ENCODE results near the gene FXN. TPM values are rescaled to one million over a fixed set of nuclear protein-coding genes. Genes with fewer than 3 reads are reported as not detected.
A peak's percentile ranks its signal among the peaks of the same experiment; 100 is the strongest.

FXN gene
- total RNA-seq, 4 donors from 2014 or later, result 4.2 to 15.2 (median 9.6) TPM

DNA sequence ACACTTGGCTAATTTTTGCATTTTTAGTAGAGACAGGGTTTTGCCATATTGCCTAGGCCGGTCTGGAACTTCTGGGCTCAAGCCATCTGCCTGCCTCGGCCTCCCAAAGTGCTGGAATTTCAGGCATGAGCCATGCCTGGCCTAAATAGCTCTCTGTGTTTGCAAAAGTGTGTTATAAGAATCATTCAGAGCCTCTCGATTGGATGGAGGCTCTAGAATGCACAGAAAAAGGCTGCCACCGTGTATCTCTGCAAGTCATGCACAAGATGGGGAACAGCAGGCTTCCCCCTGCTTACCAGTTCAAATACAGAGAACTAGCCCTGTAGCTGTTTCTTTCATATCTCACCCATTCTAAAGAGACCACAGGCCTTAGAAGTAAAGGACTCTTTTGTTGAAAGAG lies 28.3 kb downstream of the FXN start:
- no peaks in the 10 kb centered on the region for H3K27me3 ChIP-seq
- no peak for DNase-seq (ENCODE audit: extremely low spot score)
- TF ChIP-seq POLR2AphosphoS5 (IDR thresholded peaks at IDR 0.05), result no peak
- TF ChIP-seq EP300 (IDR thresholded peaks at IDR 0.05), result no peak
- no peak for TF ChIP-seq POLR2A (IDR thresholded peaks at IDR 0.05; ENCODE audit: low read depth)
- TF ChIP-seq, protein P1, sequence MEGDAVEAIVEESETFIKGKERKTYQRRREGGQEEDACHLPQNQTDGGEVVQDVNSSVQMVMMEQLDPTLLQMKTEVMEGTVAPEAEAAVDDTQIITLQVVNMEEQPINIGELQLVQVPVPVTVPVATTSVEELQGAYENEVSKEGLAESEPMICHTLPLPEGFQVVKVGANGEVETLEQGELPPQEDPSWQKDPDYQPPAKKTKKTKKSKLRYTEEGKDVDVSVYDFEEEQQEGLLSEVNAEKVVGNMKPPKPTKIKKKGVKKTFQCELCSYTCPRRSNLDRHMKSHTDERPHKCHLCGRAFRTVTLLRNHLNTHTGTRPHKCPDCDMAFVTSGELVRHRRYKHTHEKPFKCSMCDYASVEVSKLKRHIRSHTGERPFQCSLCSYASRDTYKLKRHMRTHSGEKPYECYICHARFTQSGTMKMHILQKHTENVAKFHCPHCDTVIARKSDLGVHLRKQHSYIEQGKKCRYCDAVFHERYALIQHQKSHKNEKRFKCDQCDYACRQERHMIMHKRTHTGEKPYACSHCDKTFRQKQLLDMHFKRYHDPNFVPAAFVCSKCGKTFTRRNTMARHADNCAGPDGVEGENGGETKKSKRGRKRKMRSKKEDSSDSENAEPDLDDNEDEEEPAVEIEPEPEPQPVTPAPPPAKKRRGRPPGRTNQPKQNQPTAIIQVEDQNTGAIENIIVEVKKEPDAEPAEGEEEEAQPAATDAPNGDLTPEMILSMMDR (IDR thresholded peaks at IDR 0.05), result no peak
- intact Hi-C loops (cut with DNase I), result no loop called here
- H3K27ac ChIP-seq (replicated peaks in 1 of 4), result peak overlapping the region in 1 of 4 donors; percentile 8
- H3K4me3 ChIP-seq, result no peak overlapping the region
- H3K9me3 ChIP-seq, result no peaks in the 10 kb centered on the region
- 81% methylated on average over 4 of the region's 4 CpGs for WGBS
- H3K4me1 ChIP-seq, result peaks cover 7 to 19% (median 16%) of the 10 kb centered on the region in 4 donors
- H3K36me3 ChIP-seq, result peaks cover 4 to 38% (median 30%) of the 10 kb centered on the region in 4 donors

DNA sequence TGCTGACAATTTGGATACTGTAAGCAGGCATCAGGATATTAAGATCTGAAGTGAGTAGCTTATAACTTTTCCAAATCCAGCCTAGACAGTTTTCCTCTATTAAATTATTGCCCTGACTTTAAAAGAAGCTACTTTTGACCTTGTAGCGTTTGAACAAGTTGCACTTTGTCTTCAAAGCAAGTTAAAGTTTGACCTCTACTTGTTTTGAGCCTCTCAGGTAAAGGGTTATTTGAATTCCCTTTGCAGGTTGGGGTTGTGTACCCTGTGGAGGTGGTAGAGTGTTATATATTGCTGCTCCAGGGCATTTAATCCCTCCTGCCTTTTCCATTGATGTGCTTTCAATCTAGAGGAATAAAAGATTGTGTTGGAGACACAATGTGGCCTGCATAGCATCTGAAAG lies 30.1 kb downstream of the FXN start:
- DNase-seq (ENCODE audit: extremely low spot score), result no peak
- Histone ChIP-seq H3K4me1 (peaks cover 7 to 19% (median 16%) of the 10 kb centered on the region in 4 donors), H3K4me3 (no peak overlapping the region), H3K27ac (replicated peaks in 1 of 4) (no peak overlapping the region), H3K27me3 (no peaks in the 10 kb centered on the region), H3K36me3 (peaks cover 4 to 52% (median 37%) of the 10 kb centered on the region in 4 donors), H3K9me3 (no peaks in the 10 kb centered on the region)
- TF ChIP-seq POLR2A (IDR thresholded peaks at IDR 0.05; ENCODE audit: low read depth), result no peak
- TF ChIP-seq EP300 (IDR thresholded peaks at IDR 0.05), result no peak
- TF ChIP-seq POLR2AphosphoS5 (IDR thresholded peaks at IDR 0.05), result no peak
- TF ChIP-seq, protein P1 (IDR thresholded peaks at IDR 0.05), result no peak
- intact Hi-C loops (cut with DNase I), result no loop called here
- 71% methylated on average over 1 of the region's 1 CpG for WGBS

DNA sequence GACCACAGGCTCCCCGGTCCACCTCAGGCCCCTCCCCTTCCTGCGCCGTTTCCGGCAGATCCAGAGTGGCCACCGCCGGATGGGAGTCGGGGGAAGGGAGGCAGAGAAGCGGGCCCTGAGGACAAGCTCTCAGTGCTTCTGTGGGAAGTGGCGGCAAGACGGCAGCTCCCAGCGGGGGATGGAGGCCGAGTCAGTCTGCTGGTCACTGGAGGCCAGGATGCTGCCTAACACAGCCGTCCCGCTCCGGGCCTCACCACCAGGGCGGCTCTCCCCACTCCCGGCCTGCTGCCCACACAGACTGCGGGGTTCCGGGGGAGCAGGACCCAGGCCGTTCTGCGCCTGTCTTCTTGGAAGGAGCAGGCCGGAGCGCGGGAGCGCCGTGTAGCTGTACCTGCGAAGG lies 31.4 kb downstream of the FXN start:
- H3K27me3 ChIP-seq, result no peaks in the 10 kb centered on the region
- WGBS, result 93% methylated on average over 21 of the region's 27 CpGs
- no peak for TF ChIP-seq EP300 (IDR thresholded peaks at IDR 0.05)
- no peak for TF ChIP-seq POLR2AphosphoS5 (IDR thresholded peaks at IDR 0.05)
- TF ChIP-seq, protein P1 (IDR thresholded peaks at IDR 0.05), result no peak
- no peak for TF ChIP-seq POLR2A (IDR thresholded peaks at IDR 0.05; ENCODE audit: low read depth)
- no peaks in the 10 kb centered on the region for H3K9me3 ChIP-seq
- H3K36me3 ChIP-seq, result peaks cover 4 to 60% (median 40%) of the 10 kb centered on the region in 4 donors
- DNase-seq (ENCODE audit: extremely low spot score), result no peak
- intact Hi-C loops (cut with DNase I), result no loop called here
- H3K27ac ChIP-seq (replicated peaks in 1 of 4), result no peak overlapping the region
- H3K4me3 ChIP-seq, result no peak overlapping the region
- H3K4me1 ChIP-seq, result peaks cover 12 to 19% (median 16%) of the 10 kb centered on the region in 4 donors

- DNase-seq (ENCODE audit: extremely low spot score), result no peak
- 92% methylated on average over 7 of the region's 7 CpGs for WGBS
- TF ChIP-seq, protein P1 (IDR thresholded peaks at IDR 0.05), result no peak
- TF ChIP-seq POLR2A (IDR thresholded peaks at IDR 0.05; ENCODE audit: low read depth), result no peak
- TF ChIP-seq POLR2AphosphoS5 (IDR thresholded peaks at IDR 0.05), result no peak
- no peak for TF ChIP-seq EP300 (IDR thresholded peaks at IDR 0.05)
- peaks cover 7 to 14% (median 11%) of the 10 kb centered on the region in 4 donors for H3K4me1 ChIP-seq
- H3K36me3 ChIP-seq, result peaks cover 4 to 61% (median 48%) of the 10 kb centered on the region in 4 donors
- intact Hi-C loops (cut with DNase I), result no loop called here
- no peaks in the 10 kb centered on the region for H3K27me3 ChIP-seq
- no peak overlapping the region for H3K4me3 ChIP-seq
- no peak overlapping the region for H3K27ac ChIP-seq (replicated peaks in 1 of 4)
- no peaks in the 10 kb centered on the region for H3K9me3 ChIP-seq
Observed at GRCh38 chr9:69070201-69070600, 34.6 kb downstream of the FXN start.

DNA sequence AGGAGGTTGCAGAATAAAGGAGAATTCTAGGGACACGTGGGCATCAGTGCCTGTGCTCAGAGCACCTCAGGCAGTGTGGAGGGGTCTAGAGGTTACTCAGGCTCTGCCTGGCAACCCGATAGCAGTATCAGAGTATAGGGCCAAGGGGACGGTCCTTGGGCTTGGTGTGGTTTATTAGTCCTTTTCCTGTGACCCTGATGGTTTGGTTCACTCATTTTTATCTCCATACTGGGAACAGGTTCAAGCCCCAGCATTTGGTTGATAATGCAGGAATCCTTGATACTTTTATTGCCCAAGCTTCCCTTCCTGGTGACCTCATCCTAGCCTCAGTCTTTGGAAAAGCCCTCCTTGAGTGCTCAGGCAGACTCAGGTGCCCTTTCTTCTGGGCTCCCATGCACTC lies 35.5 kb downstream of the FXN start:
- no peak for DNase-seq (ENCODE audit: extremely low spot score)
- Histone ChIP-seq H3K36me3 (peaks cover 4 to 53% (median 45%) of the 10 kb centered on the region in 4 donors), H3K4me3 (no peak overlapping the region), H3K27ac (replicated peaks in 1 of 4) (no peak overlapping the region), H3K4me1 (peaks cover 6 to 13% (median 10%) of the 10 kb centered on the region in 4 donors), H3K27me3 (no peaks in the 10 kb centered on the region), H3K9me3 (no peaks in the 10 kb centered on the region)
- TF ChIP-seq EP300 (IDR thresholded peaks at IDR 0.05) (no peak), POLR2AphosphoS5 (IDR thresholded peaks at IDR 0.05) (no peak), POLR2A (IDR thresholded peaks at IDR 0.05; ENCODE audit: low read depth) (no peak)
- TF ChIP-seq, protein P1 (IDR thresholded peaks at IDR 0.05), result no peak
- intact Hi-C loops (cut with DNase I), result no loop called here
- WGBS, result 89% methylated on average over 3 of the region's 3 CpGs
